HG02610 (cell line): ENCODE measurements around the gene ITGBL1.
"Not testable (repeated sequence)": the region's sequence is repeated elsewhere in the genome, so short reads cannot be mapped to it uniquely, and the experiment has no call there.

Experiments used
- ATAC-seq: cut with Tn5 transposase; IDR thresholded peaks from one replicate; pipeline ENCODE4 v1.9.1; 2021; ENCODE audit warnings: mild to moderate bottlenecking, moderate library complexity; ENCODE audit not compliant: unreplicated experiment

ITGBL1 gene

GRCh38 chr13:101511161-101511560 lies 58.7 kb downstream of the ITGBL1 start:
- ATAC-seq: no peak

GRCh38 chr13:101511766-101512165 lies 59.3 kb downstream of the ITGBL1 start:
- ATAC-seq: no peak

GRCh38 chr13:101512650-101513049 lies 60.2 kb downstream of the ITGBL1 start:
- no peak for ATAC-seq

- no peak for ATAC-seq
Observed at GRCh38 chr13:101514100-101514499, 61.6 kb downstream of the ITGBL1 start.

- ATAC-seq: peak; percentile 66
Observed at GRCh38 chr13:101514695-101515275, 62.3 kb downstream of the ITGBL1 start.

GRCh38 chr13:101515504-101515903 lies 63.0 kb downstream of the ITGBL1 start:
- peak; percentile 46 for ATAC-seq

GRCh38 chr13:101516262-101516661 lies 63.8 kb downstream of the ITGBL1 start:
- ATAC-seq: no peak

- peak; percentile 88 for ATAC-seq
Observed at GRCh38 chr13:101520672-101521071, 68.2 kb downstream of the ITGBL1 start.

GRCh38 chr13:101521371-101521770 lies 68.9 kb downstream of the ITGBL1 start:
- no peak for ATAC-seq

- ATAC-seq: no peak
Observed at GRCh38 chr13:101522607-101523006, 70.1 kb downstream of the ITGBL1 start.

GRCh38 chr13:101523154-101524131 lies 71.0 kb downstream of the ITGBL1 start:
- ATAC-seq: no peak

GRCh38 chr13:101527130-101527529 lies 74.7 kb downstream of the ITGBL1 start:
- ATAC-seq: no peak

GRCh38 chr13:101529422-101529821 lies 76.9 kb downstream of the ITGBL1 start:
- ATAC-seq: peak; percentile 91

GRCh38 chr13:101530293-101530692 lies 77.8 kb downstream of the ITGBL1 start:
- ATAC-seq: no peak

GRCh38 chr13:101535192-101535746 lies 82.8 kb downstream of the ITGBL1 start:
- ATAC-seq: no peak

GRCh38 chr13:101536079-101536478 lies 83.6 kb downstream of the ITGBL1 start:
- no peak for ATAC-seq

- ATAC-seq: not testable (repeated sequence)
Observed at GRCh38 chr13:101544544-101544943, 92.1 kb downstream of the ITGBL1 start.

- ATAC-seq: no peak
Observed at GRCh38 chr13:101544979-101545378, 92.5 kb downstream of the ITGBL1 start.

- no peak for ATAC-seq
Observed at GRCh38 chr13:101545521-101545920, 93.0 kb downstream of the ITGBL1 start.

GRCh38 chr13:101552286-101552685 lies 99.8 kb downstream of the ITGBL1 start:
- no peak for ATAC-seq

GRCh38 chr13:101552786-101553185 lies 100.3 kb downstream of the ITGBL1 start:
- ATAC-seq: no peak
